ENCODE data around the gene MAD2L2. TPM values are rescaled to one million over a fixed set of nuclear protein-coding genes. Genes with fewer than 3 reads are reported as not detected.

The MAD2L2 gene
- total RNA-seq, 1 donor from 2014 or later = 30.0 TPM

DNA sequence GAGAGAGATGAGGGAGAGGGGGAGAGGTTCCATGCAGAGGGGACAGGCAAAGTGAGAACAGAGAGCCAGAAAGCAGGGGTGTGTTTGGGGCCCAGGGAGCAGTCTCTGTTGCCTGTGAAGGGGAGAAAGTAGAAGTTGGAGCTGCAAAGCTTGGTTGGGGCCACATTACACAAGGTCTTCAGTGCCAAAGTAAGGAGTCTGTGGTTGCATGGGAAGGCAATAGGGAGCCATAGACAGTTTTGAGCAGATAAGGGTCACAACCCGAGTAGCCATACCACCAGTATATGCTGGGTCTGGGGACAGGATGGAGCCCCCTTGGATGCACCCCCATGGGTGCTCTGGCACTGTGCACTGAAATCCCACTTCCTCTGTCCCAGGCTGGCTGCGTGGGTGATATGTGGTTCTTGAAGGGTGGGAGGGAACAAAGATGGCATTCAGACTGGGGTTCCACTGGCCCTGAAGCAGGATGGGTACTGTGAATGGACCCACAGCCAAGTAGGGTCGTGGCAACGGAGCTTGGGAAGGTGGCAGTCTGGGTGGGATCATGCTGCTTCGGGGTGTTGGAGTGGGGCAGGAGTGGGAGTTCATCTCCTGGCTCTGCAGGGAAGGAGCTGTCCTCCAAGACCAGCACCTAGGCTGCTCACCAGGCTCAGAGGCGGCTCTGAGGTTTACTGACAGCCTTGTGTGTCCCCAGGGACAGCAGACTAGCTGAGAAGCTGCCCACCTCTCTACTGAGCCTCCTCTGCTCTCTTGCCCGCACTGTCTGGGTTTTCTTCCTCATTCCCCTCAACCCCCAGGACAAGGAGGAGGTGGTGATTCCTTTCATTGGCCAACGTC, 22.6 kb upstream of the MAD2L2 start:
- no peaks in the 10 kb centered on the region for H3K36me3 ChIP-seq
- H3K27me3 ChIP-seq = no peaks in the 10 kb centered on the region
- intact Hi-C loops (cut with DNase I) = no loop called here
- TF ChIP-seq, protein P1, sequence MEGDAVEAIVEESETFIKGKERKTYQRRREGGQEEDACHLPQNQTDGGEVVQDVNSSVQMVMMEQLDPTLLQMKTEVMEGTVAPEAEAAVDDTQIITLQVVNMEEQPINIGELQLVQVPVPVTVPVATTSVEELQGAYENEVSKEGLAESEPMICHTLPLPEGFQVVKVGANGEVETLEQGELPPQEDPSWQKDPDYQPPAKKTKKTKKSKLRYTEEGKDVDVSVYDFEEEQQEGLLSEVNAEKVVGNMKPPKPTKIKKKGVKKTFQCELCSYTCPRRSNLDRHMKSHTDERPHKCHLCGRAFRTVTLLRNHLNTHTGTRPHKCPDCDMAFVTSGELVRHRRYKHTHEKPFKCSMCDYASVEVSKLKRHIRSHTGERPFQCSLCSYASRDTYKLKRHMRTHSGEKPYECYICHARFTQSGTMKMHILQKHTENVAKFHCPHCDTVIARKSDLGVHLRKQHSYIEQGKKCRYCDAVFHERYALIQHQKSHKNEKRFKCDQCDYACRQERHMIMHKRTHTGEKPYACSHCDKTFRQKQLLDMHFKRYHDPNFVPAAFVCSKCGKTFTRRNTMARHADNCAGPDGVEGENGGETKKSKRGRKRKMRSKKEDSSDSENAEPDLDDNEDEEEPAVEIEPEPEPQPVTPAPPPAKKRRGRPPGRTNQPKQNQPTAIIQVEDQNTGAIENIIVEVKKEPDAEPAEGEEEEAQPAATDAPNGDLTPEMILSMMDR (IDR thresholded peaks at IDR 0.05) = no peak
- TF ChIP-seq POLR2A (IDR thresholded peaks at IDR 0.05) (no peak), POLR2AphosphoS5 (IDR thresholded peaks at IDR 0.05; ENCODE audit: insufficient read depth in 1 of 2, low read depth in 1 of 2) (no peak)
- H3K4me1 ChIP-seq = peaks cover 11% of the 10 kb centered on the region
- no peaks in the 10 kb centered on the region for H3K9me3 ChIP-seq
- H3K4me3 ChIP-seq = no peak overlapping the region
- H3K27ac ChIP-seq = no peak overlapping the region
- no peak for DNase-seq (ENCODE audit: extremely low spot score in 2 of 2)

DNA sequence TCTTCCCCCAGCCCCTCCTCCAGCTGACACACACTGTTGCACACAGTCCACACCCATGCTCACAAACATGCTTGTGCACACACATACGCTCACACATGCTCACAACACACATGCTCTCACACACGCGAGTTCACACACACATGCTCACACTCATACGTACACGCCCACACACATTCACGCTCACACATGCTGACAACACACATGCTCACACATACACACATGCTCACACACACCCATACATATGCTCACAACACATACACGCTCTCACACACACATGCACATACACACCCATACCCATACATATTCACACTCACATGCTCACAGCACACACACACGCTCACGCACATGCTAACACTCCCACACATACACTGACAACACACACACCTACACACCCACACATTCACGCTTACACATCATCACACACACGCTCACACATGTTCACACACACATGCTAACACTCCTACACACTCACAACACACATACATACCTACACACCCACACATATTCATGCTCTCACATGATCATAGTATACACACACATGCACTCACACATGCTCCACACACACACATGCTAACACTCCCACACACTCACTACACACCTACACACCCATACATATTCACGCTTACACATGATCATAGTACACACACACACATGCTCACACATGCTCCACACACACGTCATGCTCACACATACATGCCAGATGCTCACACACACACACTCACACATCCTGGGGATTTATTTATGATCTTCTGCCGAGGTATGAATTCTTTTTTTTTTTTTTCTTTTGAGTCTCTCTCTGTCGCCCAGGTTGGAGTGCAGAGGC, 21.2 kb upstream of the MAD2L2 start:
- Histone ChIP-seq H3K27ac (no peak overlapping the region), H3K4me3 (no peak overlapping the region), H3K27me3 (no peaks in the 10 kb centered on the region), H3K9me3 (no peaks in the 10 kb centered on the region), H3K4me1 (peaks cover 11% of the 10 kb centered on the region), H3K36me3 (no peaks in the 10 kb centered on the region)
- intact Hi-C loops (cut with DNase I) = no loop called here
- TF ChIP-seq POLR2AphosphoS5 (IDR thresholded peaks at IDR 0.05; ENCODE audit: insufficient read depth in 1 of 2, low read depth in 1 of 2) (no peak), POLR2A (IDR thresholded peaks at IDR 0.05) (no peak)
- TF ChIP-seq, protein P1 (IDR thresholded peaks at IDR 0.05) = no peak
- DNase-seq (ENCODE audit: extremely low spot score in 2 of 2) = no peak

DNA sequence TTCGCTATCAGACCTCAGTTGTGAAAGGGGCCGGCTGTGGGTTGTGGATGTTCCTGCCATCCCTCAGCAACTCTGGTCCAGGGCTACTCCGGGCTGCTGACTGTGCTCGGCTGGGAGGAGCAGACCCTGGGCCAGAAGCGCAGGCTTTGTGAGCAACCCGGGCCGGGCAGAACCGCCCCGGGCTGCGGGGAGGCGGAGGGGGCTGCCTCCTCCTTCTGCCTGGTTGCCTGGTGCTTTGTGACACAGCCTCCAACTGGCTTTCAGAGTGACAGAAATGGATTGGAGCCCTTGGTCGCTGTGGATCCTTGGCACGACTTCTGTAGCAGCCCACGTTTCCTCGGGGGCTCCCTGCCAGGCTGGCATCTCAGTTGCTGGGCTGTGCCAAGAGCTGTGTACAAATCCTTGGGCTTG, 20.6 kb upstream of the MAD2L2 start:
- H3K9me3 ChIP-seq = no peaks in the 10 kb centered on the region
- TF ChIP-seq POLR2A (IDR thresholded peaks at IDR 0.05) (no peak), POLR2AphosphoS5 (IDR thresholded peaks at IDR 0.05; ENCODE audit: insufficient read depth in 1 of 2, low read depth in 1 of 2) (no peak)
- TF ChIP-seq, protein P1 (IDR thresholded peaks at IDR 0.05) = no peak
- H3K4me1 ChIP-seq = peaks cover 11% of the 10 kb centered on the region
- no peak overlapping the region for H3K4me3 ChIP-seq
- DNase-seq (ENCODE audit: extremely low spot score in 2 of 2) = no peak
- H3K27me3 ChIP-seq = no peaks in the 10 kb centered on the region
- no peaks in the 10 kb centered on the region for H3K36me3 ChIP-seq
- intact Hi-C loops (cut with DNase I) = no loop called here
- H3K27ac ChIP-seq = no peak overlapping the region

DNA sequence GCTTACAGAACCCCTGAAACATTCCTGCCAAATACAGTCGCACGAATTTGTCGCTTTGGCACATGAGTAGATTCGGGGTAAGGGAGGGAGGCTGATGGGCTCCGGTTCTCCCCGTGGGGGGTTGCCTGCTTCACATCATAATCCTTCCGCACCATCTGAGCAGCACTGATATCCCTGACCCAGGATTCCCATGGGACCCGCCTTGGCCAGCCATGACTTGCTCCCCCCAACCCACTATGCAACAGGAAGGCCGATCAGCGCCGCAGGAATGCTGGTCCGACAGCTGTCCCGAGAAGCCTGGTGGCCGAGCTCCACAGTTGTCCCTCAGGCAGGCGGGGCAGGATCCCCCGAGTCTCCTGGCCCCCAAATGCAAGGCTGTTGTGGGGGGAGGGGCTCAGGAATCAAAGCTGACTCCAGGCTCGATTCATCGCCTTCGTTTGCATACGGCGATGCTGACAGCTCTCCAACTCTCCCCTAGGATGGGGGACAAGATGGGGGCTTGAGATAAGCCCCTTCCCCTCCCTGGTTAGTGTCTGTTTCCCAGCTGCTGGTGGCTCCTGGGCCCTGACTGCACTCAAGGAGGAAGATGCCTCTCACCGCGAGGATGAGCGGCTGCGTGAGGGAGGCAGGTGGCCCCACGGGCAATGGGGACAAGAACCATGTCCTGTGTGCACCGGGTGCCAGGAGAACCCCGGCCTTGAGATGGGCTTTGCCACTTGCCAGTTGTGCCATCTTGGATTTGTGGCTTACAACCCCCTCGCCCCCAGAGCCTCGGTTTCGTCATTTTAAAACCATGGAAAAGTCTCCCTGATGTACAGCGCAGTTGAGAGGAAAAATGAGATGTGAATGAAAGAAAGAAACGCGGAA, 19.9 kb upstream of the MAD2L2 start:
- Histone ChIP-seq H3K36me3 (no peaks in the 10 kb centered on the region), H3K4me3 (no peak overlapping the region), H3K27me3 (no peaks in the 10 kb centered on the region), H3K9me3 (no peaks in the 10 kb centered on the region), H3K4me1 (peaks cover 11% of the 10 kb centered on the region), H3K27ac (no peak overlapping the region)
- intact Hi-C loops (cut with DNase I) = no loop called here
- no peak for TF ChIP-seq POLR2AphosphoS5 (IDR thresholded peaks at IDR 0.05; ENCODE audit: insufficient read depth in 1 of 2, low read depth in 1 of 2)
- TF ChIP-seq, protein P1 (IDR thresholded peaks at IDR 0.05) = no peak
- TF ChIP-seq POLR2A (IDR thresholded peaks at IDR 0.05) = no peak
- DNase-seq (ENCODE audit: extremely low spot score in 2 of 2) = no peak

Data from vagina (tissue), 2 donors.